Measurements from ENCODE around the gene POU2AF3.
"Not testable (repeated sequence)": the region's sequence is repeated elsewhere in the genome, so short reads cannot be mapped to it uniquely, and the experiment has no call there.

POU2AF3 gene

GRCh38 chr11:111310723-111311122 is 12.4 kb downstream of the POU2AF3 start:
- Histone ChIP-seq H3K4me1 (ENCODE audit: insufficient read depth, low read length, severe bottlenecking) (no peaks in the 10 kb centered on the region), H3K27ac (ENCODE audit: low read depth, low read length, poor library complexity, severe bottlenecking) (no peak overlapping the region), H2AFZ (ENCODE audit: low read length) (no peak overlapping the region), H3K4me3 (ENCODE audit: low read depth, low read length, poor library complexity, severe bottlenecking) (no peak overlapping the region), H4K20me1 (ENCODE audit: insufficient read depth, low read length) (no peaks in the 10 kb centered on the region), H3K9me2 (ENCODE audit: low read depth, low read length) (no peaks in the 10 kb centered on the region), H3K36me3 (ENCODE audit: insufficient read depth, low read length) (peaks cover 22% of the 10 kb centered on the region; the same call in 1 of the 2 replicates), H3K4me2 (ENCODE audit: low read length) (no peak overlapping the region), H3K79me2 (ENCODE audit: insufficient read depth, low read length) (no peaks in the 10 kb centered on the region), H3F3A (ENCODE audit: insufficient read depth, low read length) (0 out of 2 replicates have a peak, but pooled peaks cover 5% of the 10 kb centered on the region), H3K27me3 (ENCODE audit: insufficient read depth, low read length) (no peaks in the 10 kb centered on the region), H3K9ac (ENCODE audit: low read length) (no peak overlapping the region), H3K9me3 (ENCODE audit: low read length) (no peaks in the 10 kb centered on the region)
- no peak for TF ChIP-seq EZH2 (IDR thresholded peaks at IDR 0.05; ENCODE audit: borderline replicate concordance, low read length)
- TF ChIP-seq, protein P1, sequence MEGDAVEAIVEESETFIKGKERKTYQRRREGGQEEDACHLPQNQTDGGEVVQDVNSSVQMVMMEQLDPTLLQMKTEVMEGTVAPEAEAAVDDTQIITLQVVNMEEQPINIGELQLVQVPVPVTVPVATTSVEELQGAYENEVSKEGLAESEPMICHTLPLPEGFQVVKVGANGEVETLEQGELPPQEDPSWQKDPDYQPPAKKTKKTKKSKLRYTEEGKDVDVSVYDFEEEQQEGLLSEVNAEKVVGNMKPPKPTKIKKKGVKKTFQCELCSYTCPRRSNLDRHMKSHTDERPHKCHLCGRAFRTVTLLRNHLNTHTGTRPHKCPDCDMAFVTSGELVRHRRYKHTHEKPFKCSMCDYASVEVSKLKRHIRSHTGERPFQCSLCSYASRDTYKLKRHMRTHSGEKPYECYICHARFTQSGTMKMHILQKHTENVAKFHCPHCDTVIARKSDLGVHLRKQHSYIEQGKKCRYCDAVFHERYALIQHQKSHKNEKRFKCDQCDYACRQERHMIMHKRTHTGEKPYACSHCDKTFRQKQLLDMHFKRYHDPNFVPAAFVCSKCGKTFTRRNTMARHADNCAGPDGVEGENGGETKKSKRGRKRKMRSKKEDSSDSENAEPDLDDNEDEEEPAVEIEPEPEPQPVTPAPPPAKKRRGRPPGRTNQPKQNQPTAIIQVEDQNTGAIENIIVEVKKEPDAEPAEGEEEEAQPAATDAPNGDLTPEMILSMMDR (IDR thresholded peaks at IDR 0.05; ENCODE audit: low read length) = no peak

DNA sequence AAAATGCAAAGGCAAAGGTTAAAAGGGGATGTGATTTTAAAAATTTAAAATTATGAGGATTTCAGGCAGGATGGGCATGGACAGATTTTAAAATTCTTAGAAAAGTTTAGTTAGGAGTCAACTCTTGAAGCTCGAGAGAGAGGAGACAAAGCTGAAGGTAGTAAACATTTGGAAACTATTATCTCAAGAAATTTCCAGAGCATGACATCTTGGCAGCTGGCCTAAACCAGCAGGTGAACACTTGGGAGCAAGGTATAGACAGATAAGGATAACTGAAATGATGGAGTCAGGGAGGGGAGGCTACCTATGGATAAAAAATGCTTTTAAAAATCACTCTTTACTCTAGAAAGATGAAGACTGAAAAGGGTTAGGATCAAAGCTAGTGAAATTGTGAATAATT is 13.7 kb downstream of the POU2AF3 start:
- H3K27ac ChIP-seq (ENCODE audit: low read depth, low read length, poor library complexity, severe bottlenecking) = no peak overlapping the region
- no peaks in the 10 kb centered on the region for H4K20me1 ChIP-seq (ENCODE audit: insufficient read depth, low read length)
- no peaks in the 10 kb centered on the region for H3K79me2 ChIP-seq (ENCODE audit: insufficient read depth, low read length)
- TF ChIP-seq, protein P1 (IDR thresholded peaks at IDR 0.05; ENCODE audit: low read length) = no peak
- no peak for TF ChIP-seq EZH2 (IDR thresholded peaks at IDR 0.05; ENCODE audit: borderline replicate concordance, low read length)
- H3K4me3 ChIP-seq (ENCODE audit: low read depth, low read length, poor library complexity, severe bottlenecking) = no peak overlapping the region
- no peaks in the 10 kb centered on the region for H3K9me3 ChIP-seq (ENCODE audit: low read length)
- H3K9me2 ChIP-seq (ENCODE audit: low read depth, low read length) = no peaks in the 10 kb centered on the region
- no peaks in the 10 kb centered on the region for H3K27me3 ChIP-seq (ENCODE audit: insufficient read depth, low read length)
- H2AFZ ChIP-seq (ENCODE audit: low read length) = no peak overlapping the region
- peaks cover 14% of the 10 kb centered on the region; the same call in 1 of the 2 replicates for H3K36me3 ChIP-seq (ENCODE audit: insufficient read depth, low read length)
- H3K4me1 ChIP-seq (ENCODE audit: insufficient read depth, low read length, severe bottlenecking) = no peaks in the 10 kb centered on the region
- no peak overlapping the region for H3K9ac ChIP-seq (ENCODE audit: low read length)
- 0 out of 2 replicates have a peak, but pooled peaks cover 2% of the 10 kb centered on the region for H3F3A ChIP-seq (ENCODE audit: insufficient read depth, low read length)
- no peak overlapping the region for H3K4me2 ChIP-seq (ENCODE audit: low read length)

DNA sequence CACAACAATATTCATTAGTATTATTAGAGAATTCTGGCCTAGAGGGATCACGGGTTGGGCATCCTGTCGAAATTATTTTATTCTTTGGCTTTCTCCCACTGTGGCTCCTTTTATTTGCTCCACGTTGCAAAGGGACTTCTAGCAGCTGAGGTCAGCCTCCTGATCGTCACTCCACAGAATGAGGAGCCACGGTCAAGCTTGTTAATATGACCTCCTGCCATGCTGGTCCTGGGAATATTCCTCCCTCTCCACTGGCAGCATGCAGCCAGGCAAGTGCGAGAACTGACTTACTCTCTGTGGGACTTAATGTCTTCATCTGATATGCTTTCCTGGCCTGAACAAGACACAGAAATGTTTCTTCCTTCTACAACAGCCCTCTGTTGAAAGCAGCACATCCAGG is 20.9 kb downstream of the POU2AF3 start:
- no peak for TF ChIP-seq EZH2 (IDR thresholded peaks at IDR 0.05; ENCODE audit: borderline replicate concordance, low read length)
- TF ChIP-seq, protein P1 (IDR thresholded peaks at IDR 0.05; ENCODE audit: low read length) = no peak
- Histone ChIP-seq H3K9me2 (ENCODE audit: low read depth, low read length) (no peaks in the 10 kb centered on the region), H3F3A (ENCODE audit: insufficient read depth, low read length) (no peaks in the 10 kb centered on the region), H3K4me3 (ENCODE audit: low read depth, low read length, poor library complexity, severe bottlenecking) (no peak overlapping the region), H3K27me3 (ENCODE audit: insufficient read depth, low read length) (peaks cover 3% of the 10 kb centered on the region; the same call in 1 of the 2 replicates), H4K20me1 (ENCODE audit: insufficient read depth, low read length) (no peaks in the 10 kb centered on the region), H3K9ac (ENCODE audit: low read length) (no peak overlapping the region), H3K36me3 (ENCODE audit: insufficient read depth, low read length) (no peaks in the 10 kb centered on the region), H3K4me1 (ENCODE audit: insufficient read depth, low read length, severe bottlenecking) (no peaks in the 10 kb centered on the region), H3K79me2 (ENCODE audit: insufficient read depth, low read length) (no peaks in the 10 kb centered on the region), H2AFZ (ENCODE audit: low read length) (no peak overlapping the region), H3K4me2 (ENCODE audit: low read length) (no peak overlapping the region), H3K27ac (ENCODE audit: low read depth, low read length, poor library complexity, severe bottlenecking) (no peak overlapping the region), H3K9me3 (ENCODE audit: low read length) (no peaks in the 10 kb centered on the region)

- not testable (repeated sequence) for H3K36me3 ChIP-seq (ENCODE audit: insufficient read depth, low read length); H3K9me2 ChIP-seq (ENCODE audit: low read depth, low read length); H3F3A ChIP-seq (ENCODE audit: insufficient read depth, low read length); H3K4me3 ChIP-seq (ENCODE audit: low read depth, low read length, poor library complexity, severe bottlenecking); H3K79me2 ChIP-seq (ENCODE audit: insufficient read depth, low read length); H3K9ac ChIP-seq (ENCODE audit: low read length); H3K9me3 ChIP-seq (ENCODE audit: low read length); H4K20me1 ChIP-seq (ENCODE audit: insufficient read depth, low read length); H3K27ac ChIP-seq (ENCODE audit: low read depth, low read length, poor library complexity, severe bottlenecking); H3K4me2 ChIP-seq (ENCODE audit: low read length); H3K27me3 ChIP-seq (ENCODE audit: insufficient read depth, low read length); H2AFZ ChIP-seq (ENCODE audit: low read length); H3K4me1 ChIP-seq (ENCODE audit: insufficient read depth, low read length, severe bottlenecking)
Observed at GRCh38 chr11:111320199-111320598, 21.9 kb downstream of the POU2AF3 start.

All from OCI-LY1 (cell line).